ENCODE data around the gene EZH1.
"Not testable (repeated sequence)": the region's sequence is repeated elsewhere in the genome, so short reads cannot be mapped to it uniquely, and the experiment has no call there.

EZH1 gene

DNA sequence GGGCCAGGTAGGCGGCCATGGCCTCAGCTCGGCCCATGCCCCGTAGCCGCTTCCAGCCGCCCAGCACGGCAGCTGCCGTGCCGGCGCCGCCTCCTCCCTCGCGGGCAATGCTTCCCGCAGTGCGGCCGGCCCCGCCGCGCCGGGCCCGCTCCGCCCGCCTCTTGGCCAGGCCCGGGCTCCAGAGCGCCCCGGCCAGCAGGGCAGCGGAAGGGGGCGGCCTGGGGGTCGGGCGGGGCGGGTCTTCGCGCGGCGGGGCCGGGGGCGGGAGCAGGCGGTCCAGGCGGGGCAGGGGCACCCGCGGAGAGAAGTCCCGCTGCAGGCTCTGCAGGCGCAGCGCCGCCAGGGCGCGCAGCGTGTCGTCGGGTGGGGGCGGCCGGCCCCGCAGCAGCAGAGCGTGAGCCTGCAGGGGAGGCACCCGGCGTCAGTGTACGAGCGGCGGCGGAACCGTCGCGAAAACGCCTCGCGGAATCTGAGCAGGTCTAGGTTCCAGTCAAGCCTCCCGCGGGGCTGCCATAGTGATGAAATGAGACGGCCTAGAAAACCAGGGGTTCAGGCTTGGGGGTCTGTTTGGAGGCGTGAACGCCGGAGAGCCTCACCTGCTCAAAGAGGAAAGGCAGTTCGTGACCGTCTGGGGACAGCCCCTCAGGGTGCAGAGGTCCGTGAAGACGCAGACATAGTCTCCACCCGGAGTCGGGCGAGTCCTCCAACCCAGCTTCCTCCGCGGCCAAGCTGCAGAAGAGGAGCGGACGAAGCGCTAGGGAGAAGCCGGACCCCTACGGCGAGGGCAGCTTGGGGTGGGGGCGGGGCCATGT, 74.7 kb downstream of the EZH1 start:
- no peak for DNase-seq (ENCODE audit: low read depth)

DNA sequence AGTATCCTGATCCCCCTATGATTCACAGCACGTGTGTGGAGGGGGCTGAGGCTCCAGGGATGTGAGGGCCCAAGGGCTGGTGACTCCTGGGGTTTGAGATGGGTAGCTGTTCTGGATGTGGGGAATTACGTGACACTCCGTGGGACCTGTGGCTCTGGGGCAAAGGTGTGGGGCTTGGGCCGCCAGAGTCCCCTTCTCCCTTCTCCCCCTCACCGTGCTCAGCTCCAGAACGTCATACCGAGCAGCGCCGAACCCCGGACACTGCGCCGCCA, 75.2 kb downstream of the EZH1 start:
- no peak for DNase-seq (ENCODE audit: low read depth)

DNA sequence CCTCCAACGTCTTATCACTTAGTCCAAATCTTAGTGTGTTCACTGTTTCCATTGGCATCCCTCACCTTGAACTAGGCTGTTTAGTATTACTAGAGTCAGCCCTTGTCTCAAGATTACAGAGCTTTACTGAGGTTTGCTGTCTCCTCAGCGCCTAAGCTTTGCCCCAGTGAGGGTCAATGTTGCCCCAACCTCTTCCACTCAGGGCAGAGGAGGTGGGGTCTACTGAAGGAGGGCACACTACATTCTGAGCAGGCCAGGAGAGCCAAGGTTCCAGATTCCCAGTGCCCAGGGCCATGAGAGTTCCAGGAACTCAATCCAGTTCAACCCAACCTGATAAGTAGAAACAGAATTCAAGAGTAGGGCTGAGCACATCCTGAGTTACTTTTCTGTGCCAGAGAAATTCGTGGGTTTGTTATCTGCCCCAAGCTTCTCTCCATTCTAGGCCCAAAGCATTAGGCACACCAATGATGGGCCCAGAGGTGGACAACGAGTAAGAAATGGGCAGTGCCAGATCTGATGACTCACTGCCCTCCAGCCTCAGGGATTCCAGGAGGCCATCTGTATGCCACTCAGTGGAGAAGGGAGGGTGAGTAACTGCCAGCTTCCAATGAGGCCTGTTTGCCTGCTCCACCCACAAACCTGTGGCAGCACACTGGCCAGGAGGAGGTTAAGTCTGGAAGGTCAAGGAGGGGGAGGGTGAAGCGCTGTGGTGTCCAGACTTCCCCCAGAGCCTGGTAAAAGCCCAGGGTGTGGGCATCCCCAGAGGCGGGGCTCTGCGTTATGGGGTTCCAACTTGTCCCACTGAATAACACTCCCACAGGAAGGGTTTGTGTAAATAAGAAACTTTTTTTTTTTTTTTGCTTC, 77.5 kb downstream of the EZH1 start:
- DNase-seq (ENCODE audit: low read depth), result peak; percentile 72

DNA sequence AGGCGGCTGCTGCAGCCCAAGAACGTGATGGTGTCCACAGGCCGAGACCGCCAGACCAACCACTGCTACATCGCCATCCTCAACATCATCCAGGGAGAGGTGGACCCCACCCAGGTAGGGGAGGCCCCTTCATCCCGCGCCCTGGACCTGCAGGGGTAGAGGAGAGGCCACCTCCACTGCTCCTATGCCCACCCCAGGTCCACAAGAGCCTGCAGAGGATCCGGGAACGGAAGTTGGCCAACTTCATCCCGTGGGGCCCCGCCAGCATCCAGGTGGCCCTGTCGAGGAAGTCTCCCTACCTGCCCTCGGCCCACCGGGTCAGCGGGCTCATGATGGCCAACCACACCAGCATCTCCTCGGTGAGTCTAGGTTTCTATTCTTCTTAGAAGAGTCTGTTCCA, 78.7 kb downstream of the EZH1 start:
- not testable (repeated sequence) for DNase-seq (ENCODE audit: low read depth)

- no peak for DNase-seq (ENCODE audit: low read depth)
These were observed 79.2 kb downstream of the EZH1 start for GRCh38 chr17:42665581-42666001.

- peak; percentile 71 for DNase-seq (ENCODE audit: low read depth)
These were observed 84.0 kb downstream of the EZH1 start for GRCh38 chr17:42660692-42661345.

- not testable (repeated sequence) for DNase-seq (ENCODE audit: low read depth)
These were observed 84.9 kb downstream of the EZH1 start for GRCh38 chr17:42659932-42660274.

DNA sequence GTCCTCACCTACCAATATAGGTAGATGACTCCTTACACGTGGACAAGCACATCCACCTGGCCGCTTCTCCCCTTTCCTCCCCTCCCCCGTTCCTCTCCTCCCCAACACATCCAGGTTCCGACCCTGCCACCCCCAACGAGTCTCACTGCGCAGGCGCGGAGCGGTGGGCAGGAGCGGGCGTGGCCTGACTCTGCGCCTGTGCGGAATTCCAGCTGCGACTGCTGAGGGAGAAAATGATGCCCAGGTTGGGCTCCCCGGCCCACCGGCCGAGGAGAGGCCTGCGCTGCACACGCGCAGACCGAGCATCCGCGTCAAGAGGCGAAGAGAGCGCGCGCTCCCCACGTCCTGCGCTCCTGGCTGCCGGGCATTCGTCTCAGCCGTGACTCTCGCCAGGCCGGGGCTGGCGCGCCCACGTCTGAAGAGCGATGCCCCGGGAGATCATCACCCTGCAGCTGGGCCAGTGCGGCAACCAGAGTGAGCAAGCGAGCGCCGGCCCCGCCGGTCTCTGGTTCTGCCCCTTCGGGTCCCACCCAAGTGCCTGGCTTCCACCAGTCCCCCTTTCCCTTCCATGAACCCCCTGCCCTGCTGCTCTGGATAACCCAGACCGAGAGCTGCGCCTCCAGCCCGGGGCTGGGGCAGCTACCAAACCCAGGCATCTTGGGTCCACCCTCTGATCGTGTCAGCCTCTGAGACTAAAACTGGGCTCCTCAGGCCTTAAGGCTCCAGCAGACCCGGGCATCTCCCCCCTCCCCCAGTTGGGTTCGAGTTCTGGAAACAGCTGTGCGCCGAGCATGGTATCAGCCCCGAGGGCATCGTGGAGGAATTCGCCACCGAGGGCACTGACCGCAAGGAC, 85.5 kb downstream of the EZH1 start, which contains the start of gene TUBG2:
TUBG2 (plus strand) TSS at position 206 of the 853 bp plus-strand sequence; CDS start at position 426, 220 bp downstream.
- DNase-seq (ENCODE audit: low read depth), result peak; percentile 83

DNA sequence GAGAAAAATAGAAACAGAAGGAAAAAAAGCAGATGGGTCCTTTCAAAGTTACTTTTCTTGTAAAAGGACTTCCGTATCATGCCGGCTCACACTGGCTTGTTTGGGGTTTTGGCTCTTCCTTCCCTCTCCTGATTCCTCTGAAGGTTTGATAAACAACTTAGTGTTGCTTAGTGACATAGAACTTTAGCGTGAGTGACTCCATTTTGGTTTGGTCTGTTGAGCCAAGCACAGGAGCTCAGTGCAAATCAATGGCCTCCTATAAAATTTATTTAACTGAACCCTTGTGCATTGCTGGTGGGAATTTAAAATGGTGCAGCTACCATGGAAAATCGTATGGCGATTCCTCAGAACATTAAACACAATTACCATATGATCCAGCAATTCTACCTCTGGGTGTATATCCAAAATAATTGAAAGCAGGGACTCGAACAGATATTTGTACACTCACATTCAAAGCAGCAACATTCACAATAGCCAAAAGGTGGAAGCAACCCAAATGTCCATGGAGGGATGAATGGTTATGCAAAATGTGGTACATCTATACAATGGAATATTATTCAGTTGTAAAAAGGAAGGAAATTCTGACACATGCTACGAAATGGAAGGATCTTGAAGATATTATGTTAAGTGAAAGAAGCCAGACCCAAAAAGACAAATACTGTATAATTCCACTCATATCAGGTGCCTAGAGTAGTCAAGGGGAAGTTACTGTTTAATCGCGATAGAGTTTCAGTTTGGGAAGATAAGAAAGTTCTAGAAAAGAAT, 86.8 kb downstream of the EZH1 start:
- DNase-seq (ENCODE audit: low read depth), result no peak

GRCh38 chr17:42655528-42655927, 89.3 kb downstream of the EZH1 start:
- DNase-seq (ENCODE audit: low read depth), result no peak

DNA sequence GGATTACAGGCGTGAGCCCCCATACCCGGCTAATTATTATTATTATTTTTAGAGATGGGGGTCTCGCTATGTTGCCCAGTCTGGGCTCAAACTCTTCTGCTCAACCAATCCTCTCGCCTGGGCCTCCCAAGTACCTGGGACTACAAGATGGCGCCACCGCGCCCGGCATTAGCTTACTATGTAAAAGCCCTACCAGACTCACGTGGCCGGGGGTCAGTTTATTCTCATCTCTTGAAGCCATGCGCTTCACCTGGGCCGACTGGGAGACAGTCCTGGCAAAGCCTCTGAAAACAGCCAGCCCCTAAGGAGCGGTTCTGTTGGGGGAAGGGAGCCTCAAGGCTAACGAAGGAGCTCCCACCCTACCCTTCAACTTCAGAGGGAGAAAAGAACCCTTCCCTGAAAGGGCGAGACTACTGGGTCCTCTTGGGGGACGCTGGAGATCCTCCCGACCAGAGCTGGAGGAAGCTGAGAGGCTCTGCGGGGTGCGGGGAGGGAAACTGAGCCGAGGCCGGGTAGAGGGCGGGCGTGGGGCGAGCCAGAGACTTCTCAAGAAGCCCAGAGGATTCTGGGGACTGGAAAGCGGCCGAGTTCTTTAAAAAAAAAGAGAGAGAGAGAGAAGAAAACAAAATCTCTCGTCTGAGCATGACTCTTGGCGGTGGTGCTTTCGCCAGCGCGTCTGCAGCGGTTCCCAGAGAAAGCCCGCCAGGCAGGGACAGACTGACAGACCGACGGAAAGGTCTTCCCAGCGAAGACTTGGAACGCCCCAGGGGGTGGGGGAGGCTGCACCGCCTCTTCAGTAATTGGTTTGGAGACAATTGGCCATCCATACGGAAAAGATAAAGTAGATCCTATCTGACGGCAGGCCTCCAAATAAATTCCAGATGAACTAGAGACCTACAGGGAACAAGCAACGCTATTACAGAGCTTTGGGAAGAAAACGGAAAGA, 91.4 kb downstream of the EZH1 start:
- peak; percentile 66 for DNase-seq (ENCODE audit: low read depth)

DNA sequence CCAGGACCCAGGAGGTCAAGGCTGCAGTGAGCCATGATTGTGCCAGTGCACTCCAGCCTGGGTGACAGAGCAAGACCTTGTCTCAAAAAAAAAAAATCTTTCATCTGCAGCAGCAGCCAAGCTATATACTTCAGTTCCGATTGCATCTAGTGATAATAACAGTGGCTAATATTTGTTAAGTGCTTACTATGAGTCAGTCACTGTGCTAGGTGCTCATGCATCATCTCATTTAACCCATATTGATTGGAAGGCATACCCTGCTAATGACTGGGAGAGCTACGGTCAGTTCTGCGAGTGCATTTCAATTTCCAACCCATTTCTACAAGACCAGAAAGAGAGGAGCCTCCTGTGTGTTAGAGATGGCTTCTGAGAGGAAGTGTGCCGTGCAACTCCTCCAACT, 93.4 kb downstream of the EZH1 start:
- no peak for DNase-seq (ENCODE audit: low read depth)
